Neural progenitor cell (in vitro differentiated cells): Measurements from ENCODE around the gene CACNA1C. TPM values are rescaled to one million over a fixed set of nuclear protein-coding genes. Genes with fewer than 3 reads are reported as not detected.

Experiments
- DNase-seq: peaks from one replicate; pipeline ENCODE4 v3.0.0-alpha.2; 2016; ENCODE audit warnings: low spot score
- H2AFZ ChIP-seq: fragments of 200-600 bp; sonication (generic); replicated peaks from 2 replicates; pipeline ENCODE4 v1.6.1; 2016; ENCODE audit warnings: antibody characterized with exemption
- H3F3A ChIP-seq: fragments of 200-600 bp; sonication (generic); 2 replicates; pipeline ENCODE4 v1.6.1; 2016; ENCODE audit warnings: antibody characterized with exemption, low read depth
- H3K27ac ChIP-seq: fragments of 200-600 bp; sonication (generic); 2 replicates; pipeline ENCODE4 v1.5.1; 2016; ENCODE audit warnings: mild to moderate bottlenecking
- H3K27me3 ChIP-seq: fragments of 200-600 bp; sonication (generic); 2 replicates; pipeline ENCODE4 v1.6.1; 2016; ENCODE audit warnings: mild to moderate bottlenecking, moderate library complexity
- H3K36me3 ChIP-seq: fragments of 200-600 bp; sonication (generic); 2 replicates; pipeline ENCODE4 v1.5.1; 2016
- H3K4me1 ChIP-seq: fragments of 200-600 bp; sonication (generic); 2 replicates; pipeline ENCODE4 v1.6.1; 2016; ENCODE audit warnings: mixed run types
- H3K4me2 ChIP-seq: fragments of 200-600 bp; sonication (generic); 2 replicates; pipeline ENCODE4 v1.6.1; 2016
- H3K4me3 ChIP-seq: fragments of 200-600 bp; sonication (generic); 2 replicates; pipeline ENCODE4 v1.5.1; 2016
- H3K79me2 ChIP-seq: fragments of 200-600 bp; sonication (generic); 2 replicates; pipeline ENCODE4 v1.6.1; 2016; ENCODE audit warnings: low read depth
- H3K9ac ChIP-seq: fragments of 200-600 bp; sonication (generic); 2 replicates; pipeline ENCODE4 v1.6.1; 2016
- H3K9me3 ChIP-seq: fragments of 200-600 bp; sonication (generic); 2 replicates; pipeline ENCODE4 v1.5.1; 2016; ENCODE audit warnings: low read depth
- H4K20me1 ChIP-seq: fragments of 200-600 bp; sonication (generic); 2 replicates; pipeline ENCODE4 v1.6.1; 2016; ENCODE audit warnings: low read depth
- H3K27ac Mint-ChIP-seq: 3 replicates; pipeline ENCODE4 v1.8.0; 2021; ENCODE audit warnings: mixed read lengths
- H3K27me3 Mint-ChIP-seq: 2 replicates; pipeline ENCODE4 v1.8.0; 2022; ENCODE audit warnings: low read depth, mild to moderate bottlenecking, inconsistent platforms, moderate library complexity, mixed read lengths; ENCODE audit not compliant: insufficient read depth
- H3K36me3 Mint-ChIP-seq: 3 replicates; pipeline ENCODE4 v1.8.0; 2021; ENCODE audit warnings: mixed read lengths
- H3K4me1 Mint-ChIP-seq: 3 replicates; pipeline ENCODE4 v1.8.0; 2021; ENCODE audit warnings: mixed read lengths
- H3K4me3 Mint-ChIP-seq: 3 replicates; pipeline ENCODE4 v1.8.0; 2021; ENCODE audit warnings: mild to moderate bottlenecking, moderate library complexity, mixed read lengths
- H3K9me3 Mint-ChIP-seq: 3 replicates; pipeline ENCODE4 v1.8.0; 2020; ENCODE audit warnings: mixed read lengths
- CTCF ChIP-seq: fragments of 200-600 bp; sonication (generic); IDR thresholded peaks from 2 replicates; pipeline ENCODE4 v1.5.1; 2017; ENCODE audit warnings: antibody characterized with exemption, mild to moderate bottlenecking
- EZH2 ChIP-seq: fragments of 200-600 bp; sonication (generic); IDR thresholded peaks from 2 replicates; pipeline ENCODE4 v1.6.1; 2017; ENCODE audit warnings: antibody characterized with exemption, mild to moderate bottlenecking, moderate library complexity
- EZH2phosphoT487 ChIP-seq: fragments of 200-600 bp; sonication (generic); IDR thresholded peaks from 2 replicates; pipeline ENCODE4 v1.6.1; 2017; ENCODE audit warnings: antibody characterized with exemption
- total RNA-seq: library from RNA; depleted of rRNA; stranded (reverse); fragments of >200 nt; gene quantifications from 2 replicates; pipeline ENCODE4 v1.2.3, GENCODE V29; 2015; ENCODE audit warnings: low replicate concordance

CACNA1C gene
- total RNA-seq, 1 donor from 2014 or later = 2.7 TPM

GRCh38 chr12:2075508-2076195 lies 22.9 kb downstream of the CACNA1C start:
- no peak overlapping the region for H3K4me3 ChIP-seq
- no peaks in the 10 kb centered on the region for H3K36me3 Mint-ChIP-seq
- peaks cover 18% of the 10 kb centered on the region for H3K9me3 Mint-ChIP-seq
- H3K4me1 ChIP-seq = no peaks in the 10 kb centered on the region
- no peak for TF ChIP-seq EZH2
- TF ChIP-seq EZH2phosphoT487 = no peak
- no peak for TF ChIP-seq CTCF
- no peak for DNase-seq
- no peaks in the 10 kb centered on the region for H3K4me1 Mint-ChIP-seq
- H3K27me3 Mint-ChIP-seq = peaks cover 2% of the 10 kb centered on the region
- no peaks in the 10 kb centered on the region for H3K79me2 ChIP-seq
- H3K9ac ChIP-seq = no peak overlapping the region
- no peaks in the 10 kb centered on the region for H3K36me3 ChIP-seq
- no peaks in the 10 kb centered on the region for H3K9me3 ChIP-seq
- no peaks in the 10 kb centered on the region for H3F3A ChIP-seq
- H3K27me3 ChIP-seq = no peaks in the 10 kb centered on the region
- no peak overlapping the region for H2AFZ ChIP-seq
- H4K20me1 ChIP-seq = no peaks in the 10 kb centered on the region
- no peak overlapping the region for H3K27ac Mint-ChIP-seq
- no peak overlapping the region for H3K4me3 Mint-ChIP-seq
- no peak overlapping the region for H3K4me2 ChIP-seq
- no peak overlapping the region for H3K27ac ChIP-seq

- peaks cover 18% of the 10 kb centered on the region for H3K9me3 Mint-ChIP-seq
These were observed 23.4 kb downstream of the CACNA1C start for GRCh38 chr12:2076196-2076570.

GRCh38 chr12:2076728-2077127 lies 23.9 kb downstream of the CACNA1C start:
- Histone ChIP-seq H4K20me1 (no peaks in the 10 kb centered on the region), H3K4me2 (no peak overlapping the region), H3K36me3 (no peaks in the 10 kb centered on the region), H3K9ac (no peak overlapping the region), H3F3A (no peaks in the 10 kb centered on the region), H3K9me3 (no peaks in the 10 kb centered on the region), H3K4me3 (no peak overlapping the region), H3K4me1 (no peaks in the 10 kb centered on the region), H3K79me2 (no peaks in the 10 kb centered on the region), H3K27me3 (no peaks in the 10 kb centered on the region), H3K27ac (no peak overlapping the region), H2AFZ (no peak overlapping the region)
- Mint-ChIP-seq H3K4me1 (no peaks in the 10 kb centered on the region), H3K36me3 (no peaks in the 10 kb centered on the region), H3K4me3 (no peak overlapping the region), H3K27me3 (peaks cover 2% of the 10 kb centered on the region), H3K27ac (no peak overlapping the region), H3K9me3 (peaks cover 14% of the 10 kb centered on the region)
- no peak for TF ChIP-seq EZH2phosphoT487
- TF ChIP-seq EZH2 = no peak
- TF ChIP-seq CTCF = no peak
- DNase-seq = no peak

More at GRCh38 chr12:2076196-2076570, 23.4 kb downstream of the CACNA1C start:
- Mint-ChIP-seq H3K36me3 (no peaks in the 10 kb centered on the region), H3K4me3 (no peak overlapping the region), H3K27ac (no peak overlapping the region), H3K27me3 (peaks cover 2% of the 10 kb centered on the region), H3K4me1 (no peaks in the 10 kb centered on the region)
- Histone ChIP-seq H3K27me3 (no peaks in the 10 kb centered on the region), H3F3A (no peaks in the 10 kb centered on the region), H3K9ac (no peak overlapping the region), H4K20me1 (no peaks in the 10 kb centered on the region), H3K9me3 (no peaks in the 10 kb centered on the region), H2AFZ (no peak overlapping the region), H3K4me3 (no peak overlapping the region), H3K27ac (no peak overlapping the region), H3K79me2 (no peaks in the 10 kb centered on the region), H3K36me3 (no peaks in the 10 kb centered on the region), H3K4me2 (no peak overlapping the region), H3K4me1 (no peaks in the 10 kb centered on the region)
- no peak for TF ChIP-seq CTCF
- TF ChIP-seq EZH2 = no peak
- TF ChIP-seq EZH2phosphoT487 = no peak
- no peak for DNase-seq
